ENCODE measurements around the gene LTBP2. TPM values are rescaled to one million over a fixed set of nuclear protein-coding genes. Genes with fewer than 3 reads are reported as not detected.

LTBP2 gene
- total and polyA plus RNA-seq, 2 of the 8 experiments (the other 6 are each of a cell fraction or from before 2014, with no cell fraction given): 0.48 to 0.89 TPM

- TF ChIP-seq CHD1 (IDR thresholded peaks at IDR 0.05; ENCODE audit: low read depth, low read length) (no peak), CBX8 (IDR thresholded peaks at IDR 0.05; ENCODE audit: borderline replicate concordance, low read depth, low read length) (no peak)
Observed at GRCh38 chr14:74545386-74545785, 66.7 kb downstream of the LTBP2 start (continued).

All from H1 (cell line).